Ishikawa (cell line): ENCODE data around the gene GTF2A1L.

Experiments
- CEBPB ChIP-seq: IDR thresholded peaks from 2 replicates; pipeline ENCODE4 v1.6.1; 2012
- EP300 ChIP-seq: IDR thresholded peaks from 2 replicates; pipeline ENCODE4 v1.6.1; 2012; ENCODE audit warnings: borderline replicate concordance
- REST ChIP-seq: IDR thresholded peaks from 2 replicates; pipeline ENCODE4 v1.6.1; 2012; ENCODE audit warnings: low read depth, mild to moderate bottlenecking
- TAF1 ChIP-seq: IDR thresholded peaks from 2 replicates; pipeline ENCODE4 v1.6.1; 2012; ENCODE audit warnings: low read depth, mild to moderate bottlenecking
- TCF12 ChIP-seq: IDR thresholded peaks from 2 replicates; pipeline ENCODE4 v1.6.1; 2012; ENCODE audit warnings: low read depth

GRCh38 chr2:48588745-48589144 is 28.9 kb upstream of the GTF2A1L start:
- TF ChIP-seq REST (no peak), CEBPB (no peak), TCF12 (no peak), TAF1 (no peak), EP300 (no peak)
